GM12878 (cell line): ENCODE data around the gene COL6A1. TPM values are rescaled to one million over a fixed set of nuclear protein-coding genes. Genes with fewer than 3 reads are reported as not detected.

Source experiments
- ATAC-seq: fragments of 200-7000 bp; cut with Tn5 transposase; 3 replicates; pipeline ENCODE4 v1.9.1; 2020; ENCODE audit warnings: mild to moderate bottlenecking, moderate library complexity
- BruUV-seq: library from RNA; stranded (reverse); fragments of 400-500 nt; replicated peaks from 2 replicates; lab custom pipeline; 2021; lab: Mats Ljungman, UMichigan
- CTCF ChIA-PET: fragments of 300-600 bp; sonication (Branson Sonifier 250); formaldehyde crosslinking; extraction: SDS; loops from one replicate; lab custom pipeline; 2021; ENCODE audit warnings: inconsistent platforms; lab: Yijun Ruan, JAX
- POLR2A ChIA-PET: fragments of 350-600 bp; formaldehyde crosslinking; extraction: SDS; loops from one replicate; lab custom pipeline; 2021; ENCODE audit warnings: inconsistent platforms; lab: Charles Lee
- RAD21 ChIA-PET: fragments of 300-600 bp; sonication (Branson Sonifier 250); formaldehyde crosslinking; loops from one replicate; lab custom pipeline; 2023; ENCODE audit warnings: antibody characterized with exemption; ENCODE audit not compliant: unreplicated experiment; lab: Charles Lee
- SMC1A ChIA-PET: fragments of 300-600 bp; sonication (Branson Sonifier 250); formaldehyde crosslinking; loops from one replicate; lab custom pipeline; 2023; ENCODE audit not compliant: unreplicated experiment, uncharacterized antibody; lab: Charles Lee
- DNase-seq: peaks from one replicate; pipeline ENCODE4 v3.0.0-alpha.2; 2011; ENCODE audit warnings: low read depth, low spot score
- FAIRE-seq: peaks from 3 replicates; lab custom pipeline; 2011; peaks lifted over from hg19 to GRCh38; lab: Jason Lieb, UNC
- H2AFZ ChIP-seq: 2 replicates; pipeline ENCODE4 v1.6.0; 2011; ENCODE audit warnings: low read depth, low read length, control low read depth; ENCODE audit not compliant: control insufficient read depth
- H3K27ac ChIP-seq: 2 replicates; pipeline ENCODE4 v1.5.1; 2011; ENCODE audit warnings: control low read depth; ENCODE audit not compliant: control insufficient read depth, insufficient read depth
- H3K27me3 ChIP-seq, 2 experiments: replicated peaks in 1 of 2; 2 replicates each; pipeline versions ENCODE4 v1.6.0 to v1.6.1; 2011; ENCODE audit warnings: low read length in 1 of 2; ENCODE audit not compliant: control insufficient read depth in 2 of 2, insufficient read depth in 2 of 2
- H3K36me3 ChIP-seq, 2 experiments: 2 replicates each; pipeline ENCODE4 v1.5.1; 2011; ENCODE audit warnings: low read length in 1 of 2; ENCODE audit not compliant: control insufficient read depth in 2 of 2, insufficient read depth in 2 of 2
- H3K4me1 ChIP-seq: 2 replicates; pipeline ENCODE4 v1.6.1; 2011; ENCODE audit warnings: mild to moderate bottlenecking, low read length, moderate library complexity, mixed read lengths; ENCODE audit not compliant: control insufficient read depth, insufficient read depth
- H3K4me2 ChIP-seq: 2 replicates; pipeline ENCODE4 v1.6.0; 2011; ENCODE audit warnings: control low read depth; ENCODE audit not compliant: control insufficient read depth, insufficient read depth
- H3K4me3 ChIP-seq: fragments of 200-600 bp; sonication (generic); 2 replicates; pipeline ENCODE4 v1.5.1; 2016
- H3K79me2 ChIP-seq: 2 replicates; pipeline ENCODE4 v1.6.0; 2011; ENCODE audit warnings: low read length; ENCODE audit not compliant: control insufficient read depth, insufficient read depth
- H3K9ac ChIP-seq: 2 replicates; pipeline ENCODE4 v1.8.0; 2011; ENCODE audit warnings: low read length, control low read depth, mixed read lengths; ENCODE audit not compliant: control insufficient read depth, insufficient read depth
- H3K9me3 ChIP-seq: replicated peaks from 3 replicates; pipeline ENCODE4 v1.5.1; 2011; ENCODE audit warnings: mild to moderate bottlenecking, low read length; ENCODE audit not compliant: control insufficient read depth, insufficient read depth
- H4K20me1 ChIP-seq: 2 replicates; pipeline ENCODE4 v1.6.0; 2011; ENCODE audit not compliant: control insufficient read depth, insufficient read depth
- CREB1 ChIP-seq: IDR thresholded peaks from 2 replicates; pipeline ENCODE4 v1.6.1; 2012; ENCODE audit warnings: low read depth, mild to moderate bottlenecking, inconsistent platforms
- CUX1 ChIP-seq: IDR thresholded peaks from 2 replicates; pipeline ENCODE4 v1.6.1; 2012; ENCODE audit warnings: improper control_type of control experiment, low read depth, low read length; ENCODE audit not compliant: insufficient replicate concordance
- MTA3 ChIP-seq: IDR thresholded peaks from 2 replicates; pipeline ENCODE4 v1.6.1; 2012; ENCODE audit warnings: low read length, inconsistent platforms, borderline replicate concordance
- POLR2AphosphoS5 ChIP-seq: IDR thresholded peaks from 2 replicates; pipeline ENCODE4 v1.6.1; 2011; ENCODE audit warnings: mild to moderate bottlenecking, low read length, inconsistent platforms
- RAD21 ChIP-seq: IDR thresholded peaks from 2 replicates; pipeline ENCODE4 v1.6.1; 2011; ENCODE audit warnings: mild to moderate bottlenecking, low read depth, low read length, moderate library complexity; ENCODE audit not compliant: insufficient read depth
- WGBS: methylation state at CpG from one replicate; pipeline ENCODE4 v1.1.6; 2016; ENCODE audit warnings: low lambda C conversion rate; ENCODE audit not compliant: insufficient replicate concordance, insufficient coverage; ENCODE audit errors: missing lambda C conversion rate; 5-methylcytosine and 5-hydroxymethylcytosine counted together
- in situ Hi-C: fragments of 300-500 bp; cut with MboI; formaldehyde crosslinking; loops from 9 replicates; pipeline ENCODE4 v1.14.3; 2018; ENCODE audit warnings: mixed read lengths
- intact Hi-C: fragments of 100-400 bp; cut with micrococcal nuclease; formaldehyde crosslinking; loops from one replicate; pipeline ENCODE4 v1.14.2; 2022; ENCODE audit not compliant: unreplicated experiment
- polyA plus RNA-seq, 11 experiments: library from polyadenylated mRNA; depleted of rRNA in 4 of 11; unstranded in 6 of 11; stranded (reverse) in 5 of 11; fragments of >200 nt; fragmentation: Nextera tagmentation in 4 of 11; fragmentation: Illumina TruSeq in 1 of 11; extraction: Ambion mirVana in 4 of 11; extraction: Trizol in 1 of 11; gene quantifications; 1 replicate in 1 of 11; 2 replicates in 10 of 11; pipeline versions ENCODE4 v1.2.1 to v1.2.3, GENCODE V29; 2011 to 2016; ENCODE audit warnings: inconsistent platforms in 2 of 11, missing spikeins in 2 of 11, low read depth in 1 of 11
- total RNA-seq, 4 experiments: library from RNA; depleted of rRNA in 3 of 4; stranded (reverse); fragments of >200 nt in 3 of 4; fragmentation: Illumina TruSeq in 1 of 4; extraction: Trizol in 1 of 4; gene quantifications; 2 replicates each; pipeline versions ENCODE4 v1.2.1 to v1.2.3, GENCODE V29; 2013 to 2021

COL6A1 gene
- total and polyA plus RNA-seq, 10 of the 15 experiments (the other 5 are each of a cell fraction or from before 2014, with no cell fraction given) = 0.12 to 1.3 (median 0.20) TPM; not detected in 7

- ChIA-PET POLR2A (no interaction called here), SMC1A (interaction anchor here (1.1 kb wide), 1 partner anchor 38 kb away, joined by 3 read pairs; no protein-coding TSS in a partner anchor), CTCF (no interaction called here), RAD21 (no interaction called here)
- BruUV-seq = no TSS peak
- H3K36me3 ChIP-seq = no peaks in the 10 kb centered on the region
- in situ Hi-C loops (no loop called here), intact Hi-C loops (no loop called here)
- 66% methylated on average over 11 of the region's 11 CpGs for WGBS
- no peak overlapping the region for H3K4me2 ChIP-seq
- H3K27ac ChIP-seq = no peak overlapping the region
- no peak overlapping the region for H2AFZ ChIP-seq
- no peak for FAIRE-seq
- no peaks in the 10 kb centered on the region for H3K9me3 ChIP-seq
- H3K4me3 ChIP-seq = no peak overlapping the region
- no peaks in the 10 kb centered on the region for H3K27me3 ChIP-seq
- no peak overlapping the region for H3K9ac ChIP-seq
- no peaks in the 10 kb centered on the region for H4K20me1 ChIP-seq
- no peak for DNase-seq
- TF ChIP-seq RAD21 = no peak
- TF ChIP-seq POLR2AphosphoS5 = no peak
- no peaks in the 10 kb centered on the region for H3K4me1 ChIP-seq
- no peak for ATAC-seq
- H3K79me2 ChIP-seq = no peaks in the 10 kb centered on the region
Observed at GRCh38 chr21:45952974-45953373, 28.6 kb upstream of the COL6A1 start.

- BruUV-seq = no TSS peak
- CTCF ChIA-PET = no interaction called here
- FAIRE-seq = no peak
Observed at GRCh38 chr21:45954261-45954660, 27.3 kb upstream of the COL6A1 start.

More at GRCh38 chr21:45954261-45954660, 27.3 kb upstream of the COL6A1 start:
- H4K20me1 ChIP-seq = no peaks in the 10 kb centered on the region
- no peaks in the 10 kb centered on the region for H3K4me1 ChIP-seq
- intact Hi-C loops = no loop called here
- TF ChIP-seq CUX1 (no peak), CREB1 (no peak), MTA3 (no peak)
- TF ChIP-seq, all 136 proteins: peak for 0
- H2AFZ ChIP-seq = no peak overlapping the region
- H3K27me3 ChIP-seq = no peaks in the 10 kb centered on the region
- ChIA-PET POLR2A (no interaction called here), SMC1A (no interaction called here), RAD21 (no interaction called here)
- H3K36me3 ChIP-seq = no peaks in the 10 kb centered on the region
- DNase-seq (no peak), ATAC-seq (no peak)
- H3K79me2 ChIP-seq = no peaks in the 10 kb centered on the region
- 49% methylated on average over 12 of the region's 12 CpGs for WGBS
- H3K4me3 ChIP-seq = no peak overlapping the region
- H3K9ac ChIP-seq = no peak overlapping the region
- in situ Hi-C loops = no loop called here
- H3K9me3 ChIP-seq = no peaks in the 10 kb centered on the region; the same call in 2 of the 3 replicates
- H3K4me2 ChIP-seq = no peak overlapping the region
- H3K27ac ChIP-seq = no peak overlapping the region
